Activated CD4-positive, alpha-beta T cell treated with anti-CD3 and anti-CD28 coated beads, Interleukin-2, amount 50 U/mL, for 16 hours (primary cell): ENCODE measurements around the gene IFT74.
"Not testable (repeated sequence)": the region's sequence is repeated elsewhere in the genome, so short reads cannot be mapped to it uniquely, and the experiment has no call there.

Source experiments
- DNase-seq: peaks from one replicate; pipeline ENCODE4 v3.0.0-alpha.2; 2020

Gene IFT74

DNA sequence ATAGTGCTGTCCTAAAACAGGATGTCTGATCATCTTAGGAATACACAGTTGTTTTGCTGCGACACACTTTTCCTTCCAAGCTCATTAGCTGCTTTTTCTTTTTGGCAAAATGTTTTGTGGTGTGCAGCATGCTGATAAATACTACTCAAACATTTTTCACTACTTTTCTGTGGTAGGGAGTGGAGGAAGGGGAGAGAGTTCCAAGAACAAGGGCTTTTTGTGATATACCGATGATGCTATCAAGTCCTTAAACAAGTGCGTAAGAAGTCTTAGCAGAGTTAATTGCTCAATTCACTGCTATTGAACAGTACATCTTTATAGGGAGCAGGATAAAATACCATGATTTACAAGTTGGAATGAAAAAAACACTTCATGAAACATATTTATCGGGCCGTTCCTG is 129.2 kb downstream of the IFT74 start:
- no peak for DNase-seq

DNA sequence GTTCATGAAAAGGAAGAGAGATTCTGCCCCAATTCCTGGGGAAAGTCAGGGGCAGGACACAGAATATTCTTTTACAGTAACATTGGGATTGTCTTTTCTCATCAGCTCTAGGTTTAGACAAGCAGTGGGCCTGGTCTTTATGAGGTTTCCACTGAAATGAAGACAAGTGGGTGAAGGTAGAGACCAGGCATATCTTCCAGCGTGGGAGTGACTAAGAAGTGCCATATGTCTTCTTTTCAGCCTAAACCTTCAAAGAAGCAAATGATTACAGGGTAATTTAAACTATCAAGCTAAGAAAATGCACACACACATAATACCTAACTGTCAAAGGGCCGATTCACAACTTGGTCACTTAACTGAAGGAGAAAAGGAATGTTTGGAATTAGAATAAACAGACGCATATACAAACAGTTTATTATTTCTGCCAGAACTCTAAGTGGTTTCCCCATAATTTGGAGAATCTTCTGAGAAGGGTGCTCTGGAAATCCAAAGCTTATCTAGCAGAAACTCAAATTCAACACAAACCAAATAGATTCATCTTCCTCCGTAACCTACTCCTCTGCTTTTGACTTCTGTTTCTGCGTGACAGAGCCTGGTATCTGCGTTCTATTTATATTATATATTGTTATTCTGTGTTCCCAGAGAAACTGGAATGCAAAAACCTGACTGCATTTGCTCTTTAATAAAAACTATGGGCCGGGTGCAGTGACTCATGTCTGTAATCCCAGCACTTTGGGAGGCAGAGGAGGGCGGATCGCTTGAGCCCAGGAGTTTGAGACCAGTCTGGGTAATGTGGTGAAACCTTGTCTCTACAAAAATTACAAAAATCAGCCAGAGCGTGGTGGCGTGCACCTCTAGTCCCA is 130.8 kb downstream of the IFT74 start:
- no peak for DNase-seq

GRCh38 chr9:27088981-27089380 is 132.8 kb downstream of the IFT74 start:
- no peak for DNase-seq

DNA sequence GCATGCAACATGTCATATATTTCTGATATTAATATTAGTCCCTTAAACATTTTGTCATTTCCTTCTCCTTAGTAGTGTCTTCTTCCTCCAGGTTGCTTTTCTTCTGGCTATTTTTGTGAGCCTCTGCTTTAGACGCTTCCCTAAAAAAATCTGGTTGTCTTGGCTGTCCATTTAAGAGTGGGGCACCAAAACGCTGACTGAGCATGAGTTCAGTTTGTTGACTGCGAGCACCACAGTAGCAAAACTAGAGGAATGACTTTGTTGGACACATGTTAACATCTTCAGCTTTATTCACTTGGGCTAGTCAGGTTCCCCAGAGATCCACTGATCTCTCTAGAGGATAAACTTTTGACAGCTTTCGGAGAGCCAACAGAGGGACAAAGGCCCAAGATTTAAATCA is 133.5 kb downstream of the IFT74 start:
- DNase-seq: no peak

- DNase-seq: no peak
Observed at GRCh38 chr9:27090231-27090630, 134.0 kb downstream of the IFT74 start.

GRCh38 chr9:27090711-27091110 is 134.5 kb downstream of the IFT74 start:
- DNase-seq: no peak

DNA sequence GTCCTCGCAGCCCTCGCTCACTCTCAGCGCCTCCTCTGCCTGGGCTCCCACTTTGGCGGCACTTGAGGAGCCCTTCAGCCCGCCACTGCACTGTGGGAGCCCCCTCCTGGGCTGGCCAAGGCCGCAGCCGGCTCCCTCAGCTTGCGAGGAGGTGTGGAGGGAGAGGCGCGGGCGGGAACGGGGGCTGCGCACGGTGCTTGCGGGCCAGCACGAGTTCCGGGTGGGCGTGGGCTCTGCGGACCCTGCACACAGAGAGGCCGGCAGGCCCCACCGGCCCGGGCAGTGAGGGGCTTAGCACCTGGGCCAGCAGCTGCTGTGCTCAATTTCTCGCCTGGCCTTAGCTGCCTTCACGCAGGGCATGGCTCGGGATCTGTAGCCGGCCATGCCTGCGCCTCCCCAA is 136.3 kb downstream of the IFT74 start:
- not testable (repeated sequence) for DNase-seq

GRCh38 chr9:27093384-27094067 is 137.3 kb downstream of the IFT74 start:
- DNase-seq: not testable (repeated sequence)

GRCh38 chr9:27094640-27095298 is 138.6 kb downstream of the IFT74 start:
- no peak for DNase-seq

DNA sequence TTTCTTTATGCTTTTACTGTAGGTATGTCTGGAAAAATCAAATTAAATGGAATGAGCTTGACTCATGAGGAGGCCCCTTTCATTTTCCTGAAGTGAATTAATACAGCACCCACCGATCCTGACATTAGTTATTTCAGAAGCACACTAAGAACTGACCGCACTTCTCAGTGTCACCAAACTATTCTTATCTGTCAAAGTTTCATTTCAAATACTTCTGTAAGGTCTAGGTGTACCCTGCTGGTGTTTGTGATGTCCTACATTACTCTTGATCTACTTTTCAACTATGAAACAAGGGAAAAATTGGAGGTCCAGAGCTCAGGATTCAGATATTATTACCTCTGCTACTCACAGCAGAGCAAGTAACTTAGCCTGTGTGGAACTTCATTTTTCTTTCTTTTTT is 151.0 kb downstream of the IFT74 start:
- DNase-seq: no peak

DNA sequence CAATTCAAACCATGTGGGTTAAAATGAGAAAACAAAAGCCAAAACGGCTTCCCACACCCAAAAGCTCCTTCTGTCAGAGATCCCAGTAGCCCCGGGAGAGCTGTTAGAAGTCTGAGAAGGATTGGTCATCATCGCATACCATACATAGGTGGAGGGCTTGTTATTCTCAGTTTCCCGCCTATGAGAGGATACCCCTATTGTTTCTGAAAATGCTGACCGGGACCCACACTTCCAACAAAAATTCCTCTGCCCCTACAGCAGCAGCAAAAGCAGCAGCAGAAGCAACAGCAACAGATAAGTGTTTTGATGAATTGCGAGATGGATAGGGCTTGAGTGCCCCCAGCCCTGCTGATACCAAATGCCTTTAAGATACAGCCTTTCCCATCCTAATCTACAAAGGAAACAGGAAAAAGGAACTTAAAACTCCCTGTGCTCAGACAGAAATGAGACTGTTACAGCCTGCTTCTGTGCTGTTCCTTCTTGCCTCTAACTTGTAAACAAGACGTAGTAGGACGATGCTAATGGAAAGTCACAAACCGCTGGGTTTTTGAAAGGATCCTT is 152.8 kb downstream of the IFT74 start, which contains the start of gene TEK:
Gene TEK, plus strand, starts transcription at position 245 of the 561 bp plus-strand sequence. CDS start 366 bp downstream, outside the sequence.
- DNase-seq: no peak

- DNase-seq: no peak
Observed at GRCh38 chr9:27109621-27110020, 153.4 kb downstream of the IFT74 start.

- DNase-seq: no peak
Observed at GRCh38 chr9:27110181-27110580, 154.0 kb downstream of the IFT74 start.

GRCh38 chr9:27112235-27112634 is 156.0 kb downstream of the IFT74 start:
- no peak for DNase-seq
